Thymus (tissue), 11 donors: Measurements from ENCODE around the gene NDST3. TPM values are rescaled to one million over a fixed set of nuclear protein-coding genes. Genes with fewer than 3 reads are reported as not detected.
A peak's percentile ranks its signal among the peaks of the same experiment; 100 is the strongest.
"Not testable (repeated sequence)": the region's sequence is repeated elsewhere in the genome, so short reads cannot be mapped to it uniquely, and the experiment has no call there.

Experiments
- DNase-seq, 9 donors: peaks; one replicate each; pipeline ENCODE4 v3.0.0-alpha.2; 2013; ENCODE audit warnings: low spot score in 9 of 9, low read depth in 6 of 9, missing footprints in 1 of 9
- H3K27ac ChIP-seq, 2 donors: one replicate each; pipeline ENCODE4 v1.5.1; 2013; ENCODE audit warnings: control low read depth in 1 of 2, low read depth in 1 of 2, low read length in 1 of 2, mild to moderate bottlenecking in 1 of 2, moderate library complexity in 1 of 2
- H3K27me3 ChIP-seq, 2 donors: one replicate each; pipeline ENCODE4 v1.5.1; 2013; ENCODE audit warnings: low read length in 1 of 2; ENCODE audit not compliant: control insufficient read depth in 2 of 2, insufficient read depth in 1 of 2
- H3K36me3 ChIP-seq, 2 donors: one replicate each; pipeline ENCODE4 v1.5.1; 2013; ENCODE audit warnings: low read length in 1 of 2, mild to moderate bottlenecking in 1 of 2, moderate library complexity in 1 of 2; ENCODE audit not compliant: control insufficient read depth in 2 of 2, insufficient read depth in 2 of 2
- H3K4me1 ChIP-seq, 2 donors: one replicate each; pipeline ENCODE4 v1.5.1; 2013; ENCODE audit warnings: low read length in 2 of 2; ENCODE audit not compliant: control insufficient read depth in 2 of 2, insufficient read depth in 2 of 2
- H3K4me3 ChIP-seq, 2 donors: one replicate each; pipeline ENCODE4 v1.5.1; 2013; ENCODE audit warnings: low read length in 2 of 2, control low read depth in 1 of 2, mild to moderate bottlenecking in 1 of 2
- H3K9me3 ChIP-seq, 2 donors: one replicate each; pipeline ENCODE4 v1.5.1; 2013; ENCODE audit warnings: low read length in 1 of 2, mild to moderate bottlenecking in 1 of 2; ENCODE audit not compliant: control insufficient read depth in 2 of 2, insufficient read depth in 1 of 2
- WGBS: extraction: QIAGEN DNeasy Blood & Tissue Kit; methylation state at CpG from one replicate; pipeline ENCODE4 v1.1.7; 2013; 5-methylcytosine and 5-hydroxymethylcytosine counted together
- polyA plus RNA-seq: library from polyadenylated mRNA; stranded (reverse); fragments of 200-250 nt; gene quantifications from one replicate; pipeline ENCODE4 v1.2.3, GENCODE V29; 2013
- total RNA-seq: library from RNA; stranded (reverse); fragments of 120-200 nt; gene quantifications from one replicate; pipeline ENCODE4 v1.2.4, GENCODE V29; 2013
- donor health status: healthy.

NDST3 gene
- total and polyA plus RNA-seq, 2 donors = 1.0 to 5.7 TPM

GRCh38 chr4:118266145-118266496, 231.8 kb downstream of the NDST3 start:
- 96% methylated on average over 4 of the region's 4 CpGs for WGBS
- not testable (repeated sequence) for H3K9me3 ChIP-seq, H3K27ac ChIP-seq, H3K36me3 ChIP-seq, H3K4me3 ChIP-seq, H3K27me3 ChIP-seq, H3K4me1 ChIP-seq, DNase-seq

DNA sequence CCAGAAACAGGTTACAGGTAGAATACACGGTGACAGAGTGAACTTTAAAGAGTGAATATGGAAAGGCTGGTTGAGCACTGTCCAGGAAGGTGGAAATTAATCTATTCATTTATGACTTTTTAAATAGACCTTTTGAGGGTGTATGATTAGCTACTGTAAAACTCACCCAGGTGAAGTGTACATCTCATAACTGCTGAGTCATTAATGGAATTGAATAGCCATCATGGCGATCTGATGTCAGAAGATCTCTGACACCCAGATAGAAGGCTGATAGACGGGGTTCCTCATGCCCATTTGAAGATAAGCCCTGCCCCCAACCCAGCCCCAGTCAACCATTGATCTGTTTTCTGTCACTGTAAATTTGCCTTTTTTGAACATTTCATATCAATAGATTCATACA, 234.5 kb downstream of the NDST3 start:
- Histone ChIP-seq H3K9me3 (no peaks in the 10 kb centered on the region), H3K27me3 (no peaks in the 10 kb centered on the region), H3K36me3 (no peaks in the 10 kb centered on the region), H3K4me3 (no peak overlapping the region), H3K27ac (no peak overlapping the region), H3K4me1 (peaks cover 0 to 2% of the 10 kb centered on the region in 2 donors)
- no peak for DNase-seq
- WGBS = 95% methylated on average over 3 of the region's 3 CpGs

DNA sequence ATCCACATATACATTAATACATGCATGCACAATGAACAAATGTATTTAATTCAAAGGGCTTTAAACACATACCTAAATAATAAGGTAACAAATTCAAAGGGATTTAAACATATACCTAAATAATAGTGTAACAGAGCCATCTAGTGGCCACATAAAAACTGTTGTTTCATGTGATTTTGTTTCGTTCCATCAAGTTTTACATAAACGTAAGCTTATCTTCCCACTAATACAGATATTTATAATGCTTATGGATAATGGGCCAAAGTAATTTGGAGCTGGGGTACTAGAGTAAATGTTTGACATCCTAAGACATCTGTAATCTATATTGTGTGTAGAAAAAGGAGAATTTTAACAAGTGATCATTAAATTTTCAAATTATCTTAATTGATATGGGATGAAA, 236.2 kb downstream of the NDST3 start:
- 14% methylated on average over 2 of the region's 2 CpGs for WGBS
- Histone ChIP-seq H3K27me3 (no peaks in the 10 kb centered on the region), H3K4me1 (no peaks in the 10 kb centered on the region), H3K9me3 (no peaks in the 10 kb centered on the region), H3K36me3 (no peaks in the 10 kb centered on the region), H3K4me3 (no peak overlapping the region), H3K27ac (no peak overlapping the region)
- peak in 6 of 9 donors; percentile 27 to 73 (median 55) for DNase-seq

DNA sequence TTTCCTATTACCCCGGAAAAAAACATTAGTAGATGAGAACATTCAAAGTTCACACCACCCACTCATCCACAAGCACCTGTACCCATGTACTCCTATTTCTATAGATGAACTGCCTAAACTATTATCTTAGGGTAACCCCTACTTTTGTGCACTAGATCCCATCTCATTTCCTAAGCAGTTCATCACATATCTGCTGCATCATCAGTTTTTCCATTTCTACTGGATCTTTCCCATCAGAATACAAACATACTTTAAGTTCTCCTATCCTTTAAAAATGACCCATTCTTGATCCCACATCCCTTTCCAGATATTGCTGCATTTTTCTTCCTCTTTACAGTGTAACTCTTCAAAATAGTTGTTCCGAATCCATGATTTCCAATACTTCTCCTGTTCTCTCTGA, 237.5 kb downstream of the NDST3 start:
- Histone ChIP-seq H3K9me3 (peaks cover 0 to 2% of the 10 kb centered on the region in 2 donors), H3K36me3 (no peaks in the 10 kb centered on the region), H3K4me1 (no peaks in the 10 kb centered on the region), H3K27me3 (no peaks in the 10 kb centered on the region), H3K27ac (no peak overlapping the region), H3K4me3 (no peak overlapping the region)
- WGBS = 92% methylated on average over 2 of the region's 2 CpGs
- DNase-seq = no peak

DNA sequence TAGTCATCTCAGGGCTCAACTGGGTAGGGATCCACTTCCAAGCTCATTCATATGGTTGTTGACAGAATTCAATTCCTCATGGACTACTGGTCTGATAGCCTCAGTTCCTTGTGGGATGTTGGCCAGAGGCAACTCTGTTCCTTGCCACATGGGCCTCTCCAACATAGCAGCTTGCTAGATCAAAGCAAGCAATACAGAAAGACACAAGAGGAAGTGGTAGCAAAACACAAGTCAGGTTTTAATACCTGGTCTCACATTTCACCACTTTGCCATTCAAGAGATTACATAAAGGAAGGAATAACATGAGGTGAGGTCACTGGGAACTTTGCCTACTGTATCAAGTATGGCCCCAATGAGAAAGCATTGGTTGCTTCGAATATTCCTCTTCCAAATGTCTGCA, 239.4 kb downstream of the NDST3 start:
- no peak overlapping the region for H3K27ac ChIP-seq
- peaks cover 0 to 8% of the 10 kb centered on the region in 2 donors for H3K4me1 ChIP-seq
- no peaks in the 10 kb centered on the region for H3K27me3 ChIP-seq
- H3K36me3 ChIP-seq = no peaks in the 10 kb centered on the region
- H3K9me3 ChIP-seq = peaks cover 0 to 2% of the 10 kb centered on the region in 2 donors
- H3K4me3 ChIP-seq = no peak overlapping the region
- DNase-seq = no peak
- WGBS = 99% methylated on average over 1 of the region's 1 CpG

GRCh38 chr4:118276580-118276979, 242.3 kb downstream of the NDST3 start:
- Histone ChIP-seq H3K27me3 (no peaks in the 10 kb centered on the region), H3K27ac (no peak overlapping the region), H3K9me3 (peaks cover 0 to 2% of the 10 kb centered on the region in 2 donors), H3K4me1 (peaks cover 4 to 13% of the 10 kb centered on the region in 2 donors), H3K36me3 (peaks cover 0 to 16% of the 10 kb centered on the region in 2 donors), H3K4me3 (no peak overlapping the region)
- DNase-seq = no peak
- 97% methylated on average over 2 of the region's 2 CpGs for WGBS

DNA sequence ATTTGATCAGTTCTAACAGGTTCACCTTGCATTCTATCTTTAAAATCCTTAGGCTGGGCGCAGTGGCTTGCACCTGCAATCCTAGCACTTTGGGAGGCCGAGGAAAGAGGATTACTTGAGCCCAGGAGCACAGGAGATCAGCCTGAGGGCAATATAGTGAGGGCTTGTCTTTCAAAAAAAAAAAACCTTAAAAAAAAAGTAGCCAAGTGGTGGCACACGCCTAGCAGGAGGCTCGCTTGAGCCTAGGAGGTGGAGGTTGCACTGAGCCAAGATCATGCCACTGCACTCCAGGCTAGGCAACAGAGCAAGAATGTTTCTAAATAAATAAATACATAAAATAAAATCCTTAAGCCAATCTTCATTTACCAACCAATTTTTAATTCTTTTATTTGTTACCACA, 243.0 kb downstream of the NDST3 start:
- DNase-seq = no peak
- no peak overlapping the region for H3K27ac ChIP-seq
- H3K4me1 ChIP-seq = peaks cover 4 to 13% of the 10 kb centered on the region in 2 donors
- H3K4me3 ChIP-seq = no peak overlapping the region
- WGBS = 95% methylated on average over 4 of the region's 4 CpGs
- no peaks in the 10 kb centered on the region for H3K27me3 ChIP-seq
- peaks cover 3 to 22% of the 10 kb centered on the region in 2 donors for H3K36me3 ChIP-seq
- peaks cover 0 to 2% of the 10 kb centered on the region in 2 donors for H3K9me3 ChIP-seq

GRCh38 chr4:118278473-118279274, 244.4 kb downstream of the NDST3 start:
- peaks cover 3 to 36% of the 10 kb centered on the region in 2 donors for H3K36me3 ChIP-seq
- peaks cover 4 to 13% of the 10 kb centered on the region in 2 donors for H3K4me1 ChIP-seq
- H3K4me3 ChIP-seq = peak overlapping the region; percentile 79 to 88
- no peaks in the 10 kb centered on the region for H3K27me3 ChIP-seq
- WGBS = under 1% methylated on average over 56 of the region's 56 CpGs
- H3K27ac ChIP-seq = peak overlapping the region; percentile 90 to 95
- H3K9me3 ChIP-seq = peaks cover 0 to 2% of the 10 kb centered on the region in 2 donors
- peak; percentile 86 to 97 (median 93) for DNase-seq

- Histone ChIP-seq H3K4me1 (peaks cover 4 to 13% of the 10 kb centered on the region in 2 donors), H3K27me3 (no peaks in the 10 kb centered on the region), H3K9me3 (peaks cover 0 to 2% of the 10 kb centered on the region in 2 donors), H3K4me3 (peak overlapping the region; percentile 79 to 88), H3K36me3 (peaks cover 3 to 37% of the 10 kb centered on the region in 2 donors), H3K27ac (peak overlapping the region; percentile 53 to 90)
- DNase-seq = peak in 4 of 9 donors; percentile 4 to 61 (median 22)
- WGBS = under 1% methylated on average over 13 of the region's 13 CpGs
Measured at GRCh38 chr4:118279328-118279727, 245.0 kb downstream of the NDST3 start.
